Uterus (tissue), 2 donors: ENCODE measurements around the gene IQGAP2.

Experiments used
- CTCF ChIP-seq, 4 experiments: fragments of 200-600 bp in 2 of 4; fragments of 450-650 bp in 2 of 4; sonication (generic) in 2 of 4; IDR thresholded peaks; one replicate each; pipeline ENCODE4 v1.5.1; 2016 to 2019; ENCODE audit warnings: antibody characterized with exemption in 4 of 4, mild to moderate bottlenecking in 2 of 4, moderate library complexity in 1 of 4
- POLR2A ChIP-seq, 2 donors: fragments of 450-650 bp; IDR thresholded peaks; one replicate each; pipeline ENCODE4 v1.6.1; 2016; ENCODE audit warnings: antibody characterized with exemption in 2 of 2, mild to moderate bottlenecking in 1 of 2, moderate library complexity in 1 of 2

GRCh38 chr5:76473009-76473336 lies 69.9 kb downstream of the IQGAP2 start:
- no peak for TF ChIP-seq CTCF (IDR thresholded peaks at IDR 0.05)
- no peak for TF ChIP-seq POLR2A (IDR thresholded peaks at IDR 0.05)
